B cell (primary cell): ENCODE results near the gene PDE6A. TPM values are rescaled to one million over a fixed set of nuclear protein-coding genes. Genes with fewer than 3 reads are reported as not detected.

Experiments
- ATAC-seq: fragments of 200-7000 bp; cut with Tn5 transposase; one replicate; pipeline ENCODE4 v1.10.0; 2021; ENCODE audit warnings: low read depth, mild to moderate bottlenecking, moderate number of reproducible peaks, moderate library complexity
- CTCF ChIA-PET: fragments of 350-600 bp; sonication (Branson Sonifier 250); formaldehyde crosslinking; loops from one replicate; lab custom pipeline; 2021; ENCODE audit warnings: antibody characterized with exemption, inconsistent platforms; lab: Charles Lee
- POLR2A ChIA-PET: fragments of 350-600 bp; sonication (Branson Sonifier 250); formaldehyde crosslinking; loops from one replicate; lab custom pipeline; 2021; ENCODE audit warnings: antibody characterized with exemption; lab: Charles Lee
- DNase-seq: peaks from one replicate; pipeline ENCODE4 v3.0.0; 2013
- H2AFZ ChIP-seq: 2 replicates; pipeline ENCODE4 v1.6.1; 2012; ENCODE audit warnings: mild to moderate bottlenecking, low read depth, low read length; ENCODE audit not compliant: insufficient read depth, poor library complexity, severe bottlenecking
- H3K27ac ChIP-seq, 2 donors: 1 replicate in 1 of 2; 2 replicates in 1 of 2; pipeline ENCODE4 v1.5.1; 2012 to 2013; ENCODE audit warnings: low read length in 2 of 2, mild to moderate bottlenecking in 2 of 2, moderate library complexity in 1 of 2
- H3K27me3 ChIP-seq, 4 experiments: fragments of 200-600 bp in 1 of 4; sonication (generic) in 1 of 4; replicated peaks in 1 of 4; 1 replicate in 2 of 4; 2 replicates in 2 of 4; pipeline versions ENCODE4 v1.6.1 to v1.7.0; 2013 to 2016; ENCODE audit warnings: low read length in 3 of 4, mild to moderate bottlenecking in 2 of 4, mixed read lengths in 1 of 4, moderate library complexity in 1 of 4; ENCODE audit not compliant: insufficient read depth in 4 of 4, control insufficient read depth in 3 of 4; ENCODE audit errors: control extremely low read depth in 1 of 4
- H3K36me3 ChIP-seq, 2 experiments: replicated peaks in 1 of 2; 1 replicate in 1 of 2; 2 replicates in 1 of 2; pipeline versions ENCODE4 v1.6.1 to v1.7.1; 2013; ENCODE audit warnings: low read length in 1 of 2; ENCODE audit not compliant: insufficient read depth in 2 of 2, control insufficient read depth in 1 of 2; ENCODE audit errors: control extremely low read depth in 1 of 2, extremely low read depth in 1 of 2
- H3K4me1 ChIP-seq, 2 donors: fragments of 200-600 bp in 1 of 2; sonication (generic) in 1 of 2; 1 replicate in 1 of 2; 2 replicates in 1 of 2; pipeline versions ENCODE4 v1.5.1 to v1.6.1; 2013 to 2017; ENCODE audit warnings: low read length in 2 of 2; ENCODE audit not compliant: control insufficient read depth in 2 of 2, insufficient read depth in 2 of 2
- H3K4me2 ChIP-seq: replicated peaks from 2 replicates; pipeline ENCODE3; 2012; ENCODE audit warnings: mild to moderate bottlenecking, low read depth, low read length; ENCODE audit not compliant: poor library complexity, severe bottlenecking
- H3K4me3 ChIP-seq, 5 experiments: fragments of 200-600 bp in 1 of 5; sonication (generic) in 1 of 5; 1 replicate in 3 of 5; 2 replicates in 2 of 5; pipeline versions ENCODE4 v1.5.1 to v1.7.0; 2011 to 2016; ENCODE audit warnings: low read length in 4 of 5, mild to moderate bottlenecking in 4 of 5, low read depth in 2 of 5, control low read depth in 1 of 5, moderate library complexity in 1 of 5; ENCODE audit not compliant: insufficient read depth in 1 of 5; ENCODE audit errors: control extremely low read depth in 1 of 5, extremely low read depth in 1 of 5
- H3K79me2 ChIP-seq: fragments of 200-600 bp; sonication (generic); one replicate; pipeline ENCODE4 v1.6.0; 2016; ENCODE audit warnings: low read length; ENCODE audit not compliant: control insufficient read depth, insufficient read depth
- H3K9ac ChIP-seq: fragments of 200-600 bp; sonication (generic); 2 replicates; pipeline ENCODE4 v1.6.1; 2017; ENCODE audit warnings: mild to moderate bottlenecking, low read length, moderate library complexity
- H3K9me3 ChIP-seq, 3 donors: one replicate each; pipeline versions ENCODE4 v1.6.1 to v1.7.1; 2013; ENCODE audit warnings: low read length in 2 of 3; ENCODE audit not compliant: control insufficient read depth in 2 of 3, insufficient read depth in 1 of 3; ENCODE audit errors: control extremely low read depth in 1 of 3
- H4K20me1 ChIP-seq: 2 replicates; pipeline ENCODE4 v1.6.0; 2012; ENCODE audit warnings: mild to moderate bottlenecking, low read length; ENCODE audit not compliant: insufficient read depth, control insufficient read depth, poor library complexity, severe bottlenecking
- H3K27ac Mint-ChIP-seq: one replicate; pipeline ENCODE4 v1.8.0; 2021; ENCODE audit warnings: mixed read lengths
- H3K27me3 Mint-ChIP-seq: one replicate; pipeline ENCODE4 v1.8.0; 2021; ENCODE audit warnings: mixed read lengths
- H3K4me1 Mint-ChIP-seq: one replicate; pipeline ENCODE4 v1.8.0; 2021; ENCODE audit warnings: mixed read lengths
- H3K4me3 Mint-ChIP-seq: one replicate; pipeline ENCODE4 v1.8.0; 2021; ENCODE audit warnings: mixed read lengths
- H3K9me3 Mint-ChIP-seq: one replicate; pipeline ENCODE4 v1.8.0; 2022; ENCODE audit warnings: mixed read lengths; ENCODE audit not compliant: insufficient read depth
- CTCF ChIP-seq: fragments of 200-600 bp; IDR thresholded peaks from one replicate; pipeline ENCODE4 v1.8.0; 2022; ENCODE audit warnings: antibody characterized with exemption, mild to moderate bottlenecking
- EZH2 ChIP-seq: IDR thresholded peaks from 2 replicates; pipeline ENCODE4 v1.6.1; 2012; ENCODE audit warnings: borderline replicate concordance, low read depth, mild to moderate bottlenecking, moderate library complexity, low read length; ENCODE audit not compliant: insufficient read depth, poor library complexity, severe bottlenecking
- WGBS: methylation state at CpG from one replicate; pipeline ENCODE4 v1.1.5; 2013; ENCODE audit warnings: missing lambda C conversion rate; ENCODE audit not compliant: insufficient coverage; 5-methylcytosine and 5-hydroxymethylcytosine counted together
- intact Hi-C: fragments of 100-400 bp; cut with micrococcal nuclease; formaldehyde crosslinking; loops from one replicate; pipeline ENCODE4 v1.10.0; 2022
- polyA plus RNA-seq: library from polyadenylated mRNA; depleted of rRNA; stranded (reverse); fragments of >200 nt; gene quantifications from 2 replicates; pipeline ENCODE4 v1.2.3, GENCODE V29; 2012
- total RNA-seq, 2 donors: library from RNA; stranded (reverse); fragments of 120-200 nt in 1 of 2; gene quantifications; 1 replicate in 1 of 2; 2 replicates in 1 of 2; pipeline versions ENCODE4 v1.2.3 to v1.2.4, GENCODE V29; 2013 to 2022

PDE6A gene
- total and polyA plus RNA-seq, 2 donors (not counting 1 experiment from before 2014, with no cell fraction given) = not detected

- no peaks in the 10 kb centered on the region for H3K9me3 ChIP-seq
- Mint-ChIP-seq H3K27ac (no peak overlapping the region), H3K9me3 (no peaks in the 10 kb centered on the region), H3K4me3 (no peak overlapping the region), H3K4me1 (no peaks in the 10 kb centered on the region), H3K27me3 (no peaks in the 10 kb centered on the region)
- no peaks in the 10 kb centered on the region for H3K36me3 ChIP-seq
- ChIA-PET CTCF (interaction anchor here (1.6 to 1.9 kb wide), 2 partner anchors 11 to 18 kb away, joined by 6 read pairs; no protein-coding TSS in a partner anchor), POLR2A (interaction anchor here (0.7 kb wide), 1 partner anchor 16 kb away, joined by 4 read pairs; no protein-coding TSS in a partner anchor)
- H4K20me1 ChIP-seq = no peaks in the 10 kb centered on the region
- no peak overlapping the region for H3K27ac ChIP-seq
- no peak overlapping the region for H3K4me3 ChIP-seq
- H3K4me1 ChIP-seq = no peaks in the 10 kb centered on the region
- H3K4me2 ChIP-seq = no peak overlapping the region
- intact Hi-C loops = no loop called here
- no peak for DNase-seq
- no peak overlapping the region for H2AFZ ChIP-seq
- no peak overlapping the region for H3K9ac ChIP-seq
- H3K27me3 ChIP-seq = no peaks in the 10 kb centered on the region
- no peak for TF ChIP-seq CTCF
- no peak for ATAC-seq
- no peaks in the 10 kb centered on the region for H3K79me2 ChIP-seq
Measured at GRCh38 chr5:149870697-149871096, 73.9 kb downstream of the PDE6A start.

GRCh38 chr5:149870232-149870631 lies 74.4 kb downstream of the PDE6A start:
- ChIA-PET POLR2A (no interaction called here), CTCF (interaction anchor here (1.6 to 1.9 kb wide), 2 partner anchors 10 to 17 kb away, joined by 6 read pairs; no protein-coding TSS in a partner anchor)
- H3K79me2 ChIP-seq = no peaks in the 10 kb centered on the region
- H3K4me2 ChIP-seq = no peak overlapping the region
- TF ChIP-seq CTCF (no peak), EZH2 (no peak)
- intact Hi-C loops = no loop called here
- H4K20me1 ChIP-seq = no peaks in the 10 kb centered on the region
- H3K4me3 Mint-ChIP-seq = no peak overlapping the region
- DNase-seq (no peak), ATAC-seq (no peak)
- no peaks in the 10 kb centered on the region for H3K27me3 ChIP-seq
- no peaks in the 10 kb centered on the region for H3K4me1 Mint-ChIP-seq
- H3K27me3 Mint-ChIP-seq = no peaks in the 10 kb centered on the region
- no peak overlapping the region for H2AFZ ChIP-seq
- no peak overlapping the region for H3K4me3 ChIP-seq
- no peaks in the 10 kb centered on the region for H3K4me1 ChIP-seq
- no peak overlapping the region for H3K27ac ChIP-seq
- H3K9me3 Mint-ChIP-seq = no peaks in the 10 kb centered on the region
- H3K36me3 ChIP-seq = no peaks in the 10 kb centered on the region
- WGBS = no CpG with 5 or more reads among the region's 1 CpG
- H3K9ac ChIP-seq = no peak overlapping the region
- H3K27ac Mint-ChIP-seq = no peak overlapping the region
- no peaks in the 10 kb centered on the region for H3K9me3 ChIP-seq
